HG02588 (cell line): Measurements from ENCODE around the gene SLC25A25.

Experiments used
- ATAC-seq: cut with Tn5 transposase; IDR thresholded peaks from one replicate; pipeline ENCODE4 v1.9.1; 2021; ENCODE audit warnings: mild to moderate bottlenecking, moderate library complexity; ENCODE audit not compliant: unreplicated experiment

Gene SLC25A25

GRCh38 chr9:128072144-128073021 lies 4.4 kb downstream of the SLC25A25 start:
- ATAC-seq = no peak

- no peak for ATAC-seq
Observed at GRCh38 chr9:128073253-128073886, 5.3 kb downstream of the SLC25A25 start.

- ATAC-seq = no peak
Observed at GRCh38 chr9:128077847-128078503, 9.9 kb downstream of the SLC25A25 start.

DNA sequence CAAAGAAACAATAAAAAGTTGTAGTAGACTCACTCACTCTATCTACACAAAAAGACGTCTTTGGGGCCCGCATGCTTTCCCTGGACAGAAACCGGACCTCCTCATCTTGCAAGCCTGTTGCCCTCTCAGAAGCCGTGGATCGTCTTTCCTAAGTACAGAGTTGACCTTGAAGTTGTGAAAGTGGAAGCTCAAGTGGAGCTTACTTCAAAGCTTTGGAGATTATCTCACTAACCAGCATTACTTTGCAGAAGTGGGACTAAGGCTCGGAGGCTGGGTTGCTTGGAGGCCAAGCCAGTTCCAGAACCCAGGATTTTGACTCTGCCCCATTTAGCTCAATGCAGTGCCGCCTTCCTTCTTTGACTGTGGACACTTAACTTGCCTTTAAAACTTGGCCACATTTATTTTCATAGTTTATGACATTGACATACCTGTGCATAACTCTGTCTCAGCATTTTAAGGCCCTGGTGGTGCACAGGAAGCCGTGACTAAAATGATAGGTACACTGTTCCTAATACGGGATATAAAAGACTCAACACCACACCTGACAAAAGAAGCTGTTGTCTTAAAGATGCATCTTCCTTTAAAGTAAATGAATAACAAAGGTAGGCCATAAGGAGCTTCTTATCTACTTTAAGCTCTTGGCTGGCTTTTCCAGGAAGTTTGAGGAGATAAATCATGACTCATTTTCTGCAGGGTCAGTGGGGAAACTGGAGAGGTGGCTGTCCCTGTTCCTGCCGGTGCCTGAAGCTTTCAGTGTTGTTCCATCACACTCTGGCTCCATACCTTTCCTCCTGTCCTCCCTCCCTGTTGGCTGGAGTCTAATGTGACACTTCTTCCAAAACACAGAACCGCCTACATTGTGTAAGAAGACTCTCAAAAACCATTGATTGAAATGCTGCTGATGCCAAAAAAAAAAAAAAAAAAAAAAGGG lies 10.7 kb downstream of the SLC25A25 start:
- ATAC-seq = no peak

DNA sequence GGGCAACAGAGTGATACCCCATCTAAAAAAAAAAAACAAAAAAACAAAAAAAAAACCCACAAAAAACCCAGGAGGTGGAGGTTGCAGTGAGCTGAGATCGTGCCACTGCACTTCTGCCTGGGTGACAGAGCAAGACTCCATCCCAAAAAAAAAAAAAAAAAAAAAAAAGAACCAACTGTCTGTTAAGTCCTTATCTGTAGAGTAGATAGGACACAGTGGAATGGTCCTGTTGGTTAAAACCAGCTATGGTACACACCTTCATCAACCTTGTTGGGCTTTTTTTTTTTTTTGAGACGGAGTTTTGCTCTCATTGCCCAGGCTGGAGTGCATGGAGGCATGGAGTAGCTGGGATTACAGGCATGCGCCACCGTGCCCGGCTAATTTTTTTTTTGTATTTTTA lies 12.2 kb downstream of the SLC25A25 start:
- no peak for ATAC-seq

DNA sequence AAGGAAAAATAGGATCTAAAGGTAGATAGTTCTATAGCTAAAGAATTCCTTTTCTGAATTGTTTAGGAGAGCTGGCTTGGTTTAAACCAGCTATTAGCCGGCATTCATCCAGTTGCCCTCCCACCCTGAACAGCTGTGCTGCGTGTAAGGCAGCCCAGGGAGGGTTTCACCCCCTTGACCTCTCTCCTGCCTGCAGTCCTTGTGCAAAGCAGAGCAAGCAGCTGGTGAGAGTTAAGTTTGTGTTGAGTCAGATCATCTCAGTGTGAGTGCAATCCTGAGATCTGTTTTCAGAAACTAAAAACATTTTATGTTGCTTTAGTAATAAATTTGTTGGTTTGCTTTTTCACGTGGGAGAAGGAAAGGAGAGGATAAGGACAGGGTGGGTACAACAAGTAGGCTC lies 13.0 kb downstream of the SLC25A25 start:
- ATAC-seq = no peak

DNA sequence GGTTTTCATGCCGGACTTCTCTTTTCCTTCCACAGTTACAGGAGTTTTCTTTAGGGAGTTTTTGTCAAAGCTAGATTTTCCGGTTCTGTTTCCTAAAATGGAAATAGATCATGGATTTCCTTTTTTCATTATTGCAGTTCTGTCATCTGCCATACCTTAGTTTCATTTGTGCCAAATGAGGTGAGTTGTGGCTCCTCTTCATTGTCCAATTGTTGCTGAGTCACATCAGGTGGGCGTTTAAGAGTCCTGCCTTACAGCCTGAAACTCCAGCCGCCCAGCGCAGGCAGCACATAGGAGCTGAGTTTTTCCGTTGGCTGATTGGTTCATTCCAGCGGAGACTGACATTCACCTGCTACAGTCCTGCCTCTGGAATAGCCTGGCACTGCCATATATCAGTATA lies 14.1 kb downstream of the SLC25A25 start:
- ATAC-seq = no peak

DNA sequence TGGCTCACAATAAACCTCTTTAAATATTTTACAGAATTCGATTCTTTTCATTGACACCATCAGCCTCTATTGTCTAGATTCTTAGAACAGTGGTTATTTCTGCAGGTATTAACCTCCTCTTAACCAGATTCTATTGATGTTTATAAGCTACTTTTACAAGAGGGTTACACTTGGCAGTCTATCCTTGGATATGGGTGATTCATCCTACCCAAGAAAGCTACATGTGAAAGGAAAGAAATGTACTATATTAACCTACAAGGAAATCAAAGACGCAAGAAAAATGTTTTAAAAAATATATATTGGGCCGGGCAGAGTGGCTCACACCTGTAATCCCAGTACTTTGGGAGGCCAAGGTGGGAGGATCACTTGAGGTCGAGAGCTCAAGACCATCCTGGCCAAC lies 16.7 kb downstream of the SLC25A25 start:
- ATAC-seq = no peak

DNA sequence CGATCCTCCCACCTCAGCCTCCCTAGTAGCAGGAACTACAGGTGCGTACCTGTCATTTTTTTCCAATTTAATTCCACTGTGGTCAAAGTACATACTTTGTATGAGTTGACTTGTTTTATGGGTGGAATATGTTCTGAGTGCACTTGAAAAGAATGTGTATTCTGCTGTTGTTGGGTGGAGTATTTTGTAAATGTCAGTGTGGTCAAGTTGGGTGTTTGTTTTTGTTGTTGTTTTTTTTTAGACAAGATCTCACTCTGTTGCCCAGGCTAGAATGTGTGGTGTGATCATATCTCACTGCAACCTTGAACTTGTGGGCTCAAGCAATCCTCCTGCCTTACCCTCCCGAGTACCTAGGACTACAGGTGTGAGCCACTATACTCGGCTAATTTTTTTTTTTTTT lies 17.9 kb downstream of the SLC25A25 start:
- no peak for ATAC-seq

GRCh38 chr9:128087262-128087661 lies 19.2 kb downstream of the SLC25A25 start:
- ATAC-seq = no peak

- ATAC-seq = no peak
Observed at GRCh38 chr9:128088253-128088945, 20.4 kb downstream of the SLC25A25 start.

DNA sequence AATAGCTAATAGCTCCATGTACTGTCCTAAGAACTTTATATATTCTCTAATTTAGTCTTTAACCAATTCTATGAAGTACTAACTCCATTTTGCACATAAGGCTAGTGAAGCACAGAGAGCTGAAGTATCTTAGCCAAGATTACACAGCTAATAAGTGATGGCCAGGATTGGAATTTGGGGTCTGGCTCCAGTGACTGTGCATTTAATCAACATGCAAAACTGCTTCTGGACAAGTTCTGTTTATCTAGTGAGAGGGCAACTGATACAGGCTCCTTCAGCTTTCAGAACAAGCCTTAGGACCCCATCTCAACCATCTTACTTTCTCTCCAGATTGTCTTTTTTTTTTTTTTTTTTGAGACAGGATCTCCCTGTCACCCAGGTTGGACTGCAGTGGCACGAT lies 21.3 kb downstream of the SLC25A25 start:
- ATAC-seq = no peak

GRCh38 chr9:128091144-128091543 lies 23.1 kb downstream of the SLC25A25 start:
- no peak for ATAC-seq

GRCh38 chr9:128091571-128091970 lies 23.5 kb downstream of the SLC25A25 start:
- no peak for ATAC-seq

DNA sequence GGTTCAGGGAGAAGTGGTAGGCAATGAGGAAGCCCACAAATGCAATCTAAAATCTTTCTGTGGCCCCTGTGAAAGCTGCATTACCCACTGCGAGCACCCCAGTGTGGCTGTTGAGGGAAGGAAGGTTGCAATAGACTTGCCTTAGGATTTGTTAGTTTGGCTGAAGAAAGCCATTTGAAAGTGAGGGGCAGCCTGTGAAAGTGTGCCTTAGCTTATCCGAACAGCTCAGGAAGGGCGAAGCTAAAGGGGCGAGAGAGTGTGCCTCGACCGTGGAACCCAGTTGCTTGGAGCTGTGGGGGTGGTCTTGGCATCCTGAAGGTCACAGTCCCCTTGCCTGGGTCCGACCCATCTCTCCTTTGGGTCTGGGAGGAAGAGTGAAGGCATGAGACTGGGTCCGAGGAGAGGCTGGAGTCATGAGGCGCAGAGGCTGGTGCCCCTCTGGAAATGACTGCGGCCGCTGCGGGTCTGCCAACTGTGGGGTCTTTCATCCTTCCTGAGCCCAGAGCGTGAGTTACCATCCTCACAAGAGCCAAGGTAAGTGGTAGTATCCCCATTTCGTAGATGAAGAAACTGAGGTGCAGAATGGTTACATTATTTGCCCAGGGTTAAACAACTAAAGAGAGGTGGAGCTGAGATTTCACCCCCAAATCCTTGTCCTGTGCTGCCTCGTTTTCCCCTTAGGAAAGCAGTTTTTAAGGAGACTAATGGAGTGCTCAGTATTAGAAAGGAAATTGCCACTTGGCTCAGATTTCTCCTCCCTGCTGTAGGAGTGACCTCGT lies 24.4 kb downstream of the SLC25A25 start:
- no peak for ATAC-seq

- no peak for ATAC-seq
Observed at GRCh38 chr9:128093011-128093410, 25.0 kb downstream of the SLC25A25 start.

DNA sequence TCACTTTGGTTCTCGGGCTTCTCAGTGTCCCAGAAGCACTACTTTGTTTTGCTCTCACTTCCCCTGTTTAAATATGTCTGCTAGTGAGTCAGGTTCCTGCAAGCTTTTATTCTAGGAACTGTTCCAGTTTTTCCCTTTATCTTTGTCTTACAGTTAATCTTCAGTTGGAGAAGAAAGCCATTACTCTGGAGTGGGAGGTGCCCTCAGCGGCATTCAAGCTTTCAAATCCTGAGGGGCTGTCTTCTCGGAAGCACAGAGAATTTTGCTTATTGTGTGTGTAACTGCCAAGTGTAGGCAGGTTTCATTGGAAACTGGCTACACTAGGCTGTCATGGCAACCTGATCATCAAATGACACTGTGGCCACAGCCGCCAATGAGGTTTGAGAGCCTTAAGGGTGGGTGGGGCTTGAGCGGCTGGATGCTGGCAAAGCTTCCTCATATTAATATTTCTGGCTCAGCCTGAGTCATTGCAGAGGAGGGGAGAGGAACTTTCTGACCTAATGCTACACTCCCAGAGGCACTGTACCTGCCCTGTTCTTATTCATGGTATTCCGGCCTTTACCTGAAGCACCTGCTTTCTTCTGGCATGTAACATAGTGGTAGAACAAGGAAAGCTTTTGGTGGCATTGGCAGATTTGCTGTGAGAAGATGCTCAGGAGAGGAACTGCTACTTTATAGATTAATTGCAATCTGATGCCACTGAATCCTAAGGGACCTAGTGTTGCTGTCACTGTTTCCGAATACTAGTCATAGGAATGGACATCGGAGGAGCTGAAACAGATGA lies 26.3 kb downstream of the SLC25A25 start:
- ATAC-seq = peak; percentile 92

DNA sequence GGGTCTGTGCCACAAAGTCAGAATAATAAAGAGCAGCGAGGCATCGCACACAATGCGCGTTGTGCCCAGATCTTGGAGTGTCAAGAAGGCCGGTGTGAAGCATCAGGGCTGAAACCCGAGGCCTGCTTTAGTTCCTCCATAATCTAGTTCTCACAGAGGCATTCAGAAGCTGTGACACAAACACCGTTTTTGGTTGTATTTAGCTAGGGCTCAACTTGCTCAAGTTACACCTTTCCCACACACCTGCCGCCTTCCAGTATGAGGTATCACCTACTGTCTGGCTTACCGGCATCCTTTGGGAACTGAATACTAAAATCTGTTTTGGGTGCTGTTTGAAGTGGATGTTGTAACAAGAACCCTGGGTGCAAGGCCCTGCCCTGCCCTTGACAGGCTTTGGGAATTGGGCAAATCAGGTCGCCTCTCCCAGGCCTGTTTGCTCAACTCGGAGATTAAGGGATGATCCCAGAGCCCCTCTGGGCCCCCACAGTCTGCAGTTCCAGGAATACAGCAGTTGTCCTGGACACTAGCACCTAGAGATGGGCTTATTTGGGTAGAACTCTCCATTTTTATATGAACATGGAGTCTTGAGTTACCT lies 27.0 kb downstream of the SLC25A25 start:
- no peak for ATAC-seq
